Stimulated activated naive B cell treated with anti-CD40 and anti-IgM and Interleukin-4, amounts not matched to agents 10 μg/mL and 1 μg/mL and 100 μg/mL, for 72 hours (primary cell): Measurements from ENCODE around the gene SLC38A9.

Experiments
- ATAC-seq, 2 donors: fragments of 150-1000 bp; cut with Tn5 transposase; replicated peaks; 2 replicates each; pipeline ENCODE4 v1.10.0; 2021; ENCODE audit warnings: moderate library complexity in 1 of 2
- DNase-seq: peaks from one replicate; pipeline ENCODE4 v3.0.0; 2021
- H3K27ac Mint-ChIP-seq: one replicate; pipeline ENCODE4 v1.8.0; 2022; ENCODE audit warnings: mild to moderate bottlenecking, mixed read lengths
- H3K27me3 Mint-ChIP-seq, 2 donors: one replicate each; pipeline ENCODE4 v1.8.0; 2022; ENCODE audit warnings: mixed read lengths in 2 of 2
- H3K36me3 Mint-ChIP-seq, 2 donors: one replicate each; pipeline ENCODE4 v1.8.0; 2022; ENCODE audit warnings: mixed read lengths in 2 of 2, mild to moderate bottlenecking in 1 of 2
- H3K4me1 Mint-ChIP-seq, 2 donors: one replicate each; pipeline ENCODE4 v1.8.0; 2022; ENCODE audit warnings: mixed read lengths in 2 of 2, mild to moderate bottlenecking in 1 of 2
- H3K4me3 Mint-ChIP-seq, 2 donors: one replicate each; pipeline ENCODE4 v1.8.0; 2022; ENCODE audit warnings: mild to moderate bottlenecking in 2 of 2, mixed read lengths in 2 of 2, moderate library complexity in 1 of 2
- H3K9me3 Mint-ChIP-seq, 2 donors: one replicate each; pipeline ENCODE4 v1.8.0; 2022; ENCODE audit warnings: mixed read lengths in 2 of 2, mild to moderate bottlenecking in 1 of 2

Gene SLC38A9

DNA sequence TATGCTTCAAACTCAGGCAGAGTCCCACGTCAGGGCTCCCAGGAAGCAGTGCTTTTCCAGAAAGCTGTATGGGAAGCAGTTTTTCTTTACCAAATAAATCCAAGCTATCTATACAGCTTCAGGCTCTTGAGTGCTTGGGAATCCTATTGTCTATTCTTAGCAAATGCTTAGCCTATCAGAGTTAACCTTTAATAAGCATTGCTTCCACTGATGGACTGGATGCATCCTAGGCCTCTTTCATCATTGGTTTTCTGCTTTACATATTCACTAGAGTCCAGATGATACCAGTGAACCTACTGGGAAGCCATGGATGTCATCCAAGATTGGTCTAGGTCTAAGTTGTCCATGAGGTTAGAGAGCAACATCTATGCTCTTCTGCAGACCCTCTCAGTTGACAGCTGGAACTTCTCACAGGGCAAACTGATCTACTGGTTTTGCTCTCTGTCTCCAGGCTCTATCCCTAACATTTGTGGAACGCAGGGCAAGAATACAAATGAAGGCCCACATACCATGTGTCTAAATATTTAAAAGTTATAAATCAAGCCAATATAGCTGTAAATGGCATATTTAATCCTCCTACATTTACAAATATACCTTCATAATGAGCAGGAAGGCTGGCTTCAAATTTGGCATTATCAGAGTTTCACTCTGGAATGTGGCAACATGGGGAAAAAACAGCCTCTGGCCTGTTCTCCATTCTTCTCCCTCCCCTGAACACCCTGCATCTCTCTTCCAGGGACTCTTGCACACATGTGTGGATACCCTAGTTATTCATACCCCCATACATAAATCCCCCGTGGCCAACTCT, 127.5 kb downstream of the SLC38A9 start:
- Mint-ChIP-seq H3K27ac (no peak overlapping the region), H3K9me3 (no peaks in the 10 kb centered on the region), H3K4me3 (no peak overlapping the region), H3K36me3 (no peaks in the 10 kb centered on the region), H3K27me3 (no peaks in the 10 kb centered on the region), H3K4me1 (peaks cover 2 to 11% of the 10 kb centered on the region in 2 donors)
- ATAC-seq = no peak
- no peak for DNase-seq

GRCh38 chr5:55583578-55583977, 128.5 kb downstream of the SLC38A9 start:
- H3K27me3 Mint-ChIP-seq = peaks cover 0 to 3% of the 10 kb centered on the region in 2 donors
- H3K36me3 Mint-ChIP-seq = no peaks in the 10 kb centered on the region
- H3K9me3 Mint-ChIP-seq = no peaks in the 10 kb centered on the region
- no peak for DNase-seq
- H3K4me1 Mint-ChIP-seq = peaks cover 2 to 11% of the 10 kb centered on the region in 2 donors
- no peak for ATAC-seq
- H3K27ac Mint-ChIP-seq = peak overlapping the region; percentile 14
- H3K4me3 Mint-ChIP-seq = no peak overlapping the region

GRCh38 chr5:55582256-55582655, 129.9 kb downstream of the SLC38A9 start:
- Mint-ChIP-seq H3K4me3 (peak overlapping the region; percentile 8 to 39), H3K36me3 (no peaks in the 10 kb centered on the region), H3K27me3 (peaks cover 0 to 3% of the 10 kb centered on the region in 2 donors), H3K27ac (no peak overlapping the region), H3K4me1 (peaks cover 2 to 11% of the 10 kb centered on the region in 2 donors), H3K9me3 (no peaks in the 10 kb centered on the region)
- ATAC-seq = peak; percentile 80 to 87
- DNase-seq = peak; percentile 9

GRCh38 chr5:55580042-55580441, 132.1 kb downstream of the SLC38A9 start:
- no peak for DNase-seq
- Mint-ChIP-seq H3K27ac (no peak overlapping the region), H3K9me3 (no peaks in the 10 kb centered on the region), H3K27me3 (peaks cover 0 to 3% of the 10 kb centered on the region in 2 donors), H3K4me1 (peaks cover 2 to 11% of the 10 kb centered on the region in 2 donors), H3K4me3 (no peak overlapping the region), H3K36me3 (no peaks in the 10 kb centered on the region)
- no peak for ATAC-seq

DNA sequence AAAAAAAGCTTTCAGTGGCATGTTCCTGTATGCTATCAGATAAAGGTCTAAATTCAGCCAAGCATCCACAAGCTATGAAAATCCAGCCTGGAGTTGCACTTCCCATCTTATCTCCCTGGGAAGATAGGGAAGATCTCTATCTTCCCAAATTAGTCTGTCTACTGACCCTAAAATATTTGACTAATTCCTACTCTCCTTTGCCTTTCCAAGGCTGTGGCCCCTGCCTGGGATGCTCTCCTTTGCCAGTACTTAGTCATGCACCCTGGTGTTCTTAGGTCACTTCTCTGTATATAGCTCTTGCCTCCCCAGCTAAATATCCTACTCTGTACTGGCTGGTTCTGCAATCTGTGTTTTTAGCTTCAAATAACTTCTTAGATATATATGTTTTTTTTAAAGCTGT, 133.4 kb downstream of the SLC38A9 start:
- Mint-ChIP-seq H3K4me3 (no peak overlapping the region), H3K27me3 (peaks cover 0 to 3% of the 10 kb centered on the region in 2 donors), H3K4me1 (peaks cover 2 to 11% of the 10 kb centered on the region in 2 donors), H3K36me3 (no peaks in the 10 kb centered on the region), H3K27ac (peak overlapping the region; percentile 15), H3K9me3 (no peaks in the 10 kb centered on the region)
- DNase-seq (no peak), ATAC-seq (no peak)

- no peaks in the 10 kb centered on the region for H3K36me3 Mint-ChIP-seq
- ATAC-seq = no peak
- H3K9me3 Mint-ChIP-seq = no peaks in the 10 kb centered on the region
- DNase-seq = no peak
- no peak overlapping the region for H3K27ac Mint-ChIP-seq
- H3K4me3 Mint-ChIP-seq = no peak overlapping the region
- H3K27me3 Mint-ChIP-seq = peaks cover 0 to 3% of the 10 kb centered on the region in 2 donors
- peaks cover 0 to 4% of the 10 kb centered on the region in 2 donors for H3K4me1 Mint-ChIP-seq
These were observed 134.6 kb downstream of the SLC38A9 start for GRCh38 chr5:55577353-55578060.

DNA sequence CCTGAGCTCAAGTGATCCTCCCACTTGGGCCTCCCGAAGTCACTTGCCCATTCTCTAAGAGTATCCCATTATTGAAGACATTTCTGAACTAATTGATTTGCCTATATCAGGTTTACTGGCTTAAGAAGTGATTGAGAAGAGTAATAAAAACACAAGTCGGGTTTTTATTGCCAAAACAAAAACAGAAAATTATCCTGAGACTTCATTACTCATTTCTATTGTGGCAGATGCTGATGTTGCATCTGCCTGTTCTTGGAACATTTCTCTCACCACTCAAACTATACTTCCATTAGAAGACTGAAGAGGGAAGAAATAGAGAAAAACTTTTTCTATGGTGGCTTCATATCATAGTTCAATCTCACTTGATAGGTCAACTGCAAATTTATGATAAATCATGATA, 135.5 kb downstream of the SLC38A9 start:
- no peaks in the 10 kb centered on the region for H3K4me1 Mint-ChIP-seq
- H3K9me3 Mint-ChIP-seq = no peaks in the 10 kb centered on the region
- H3K36me3 Mint-ChIP-seq = no peaks in the 10 kb centered on the region
- peaks cover 0 to 3% of the 10 kb centered on the region in 2 donors for H3K27me3 Mint-ChIP-seq
- H3K27ac Mint-ChIP-seq = no peak overlapping the region
- DNase-seq = no peak
- ATAC-seq = no peak
- no peak overlapping the region for H3K4me3 Mint-ChIP-seq
